H1 (cell line): ENCODE data around the gene TMEM243. TPM values are rescaled to one million over a fixed set of nuclear protein-coding genes. Genes with fewer than 3 reads are reported as not detected.

Experiments
- CTCF ChIA-PET: fragments of 300-600 bp; sonication (Branson Sonifier 250); formaldehyde crosslinking; loops from one replicate; lab custom pipeline; 2021; ENCODE audit not compliant: partially characterized antibody; lab: Charles Lee
- POLR2A ChIA-PET: fragments of 300-600 bp; sonication (Branson Sonifier 250); formaldehyde crosslinking; loops from one replicate; lab custom pipeline; 2021; ENCODE audit warnings: inconsistent platforms; ENCODE audit not compliant: partially characterized antibody; lab: Charles Lee
- DNase-seq, 2 experiments: peaks; one replicate each; pipeline versions ENCODE4 v3.0.0 to v3.0.0-alpha.2; 2010 to 2022; ENCODE audit warnings: low spot score in 2 of 2, low read depth in 1 of 2, mixed read lengths in 1 of 2
- FAIRE-seq: peaks from 2 replicates; lab custom pipeline; 2011; peaks lifted over from hg19 to GRCh38; lab: Jason Lieb, UNC
- H2AFZ ChIP-seq: 2 replicates; pipeline ENCODE4 v1.8.1; 2012; ENCODE audit warnings: low read length, inconsistent platforms
- H2AK5ac ChIP-seq: 2 replicates; pipeline ENCODE4 v1.6.1; 2013; ENCODE audit warnings: low read depth, low read length
- H2BK120ac ChIP-seq: replicated peaks from 2 replicates; pipeline ENCODE3; 2013; ENCODE audit warnings: low read depth, low read length, inconsistent platforms
- H2BK12ac ChIP-seq: 2 replicates; pipeline ENCODE4 v1.6.1; 2013; ENCODE audit warnings: low read depth, low read length
- H2BK15ac ChIP-seq: 2 replicates; pipeline ENCODE4 v1.6.1; 2013; ENCODE audit warnings: low read length
- H2BK20ac ChIP-seq: 2 replicates; pipeline ENCODE4 v1.6.1; 2013; ENCODE audit warnings: low read length
- H2BK5ac ChIP-seq: 2 replicates; pipeline ENCODE4 v1.6.1; 2013; ENCODE audit warnings: low read depth, low read length
- H3K14ac ChIP-seq: 2 replicates; pipeline ENCODE4 v1.6.1; 2013; ENCODE audit warnings: inconsistent platforms; ENCODE audit not compliant: insufficient read length
- H3K18ac ChIP-seq: 2 replicates; pipeline ENCODE4 v1.6.1; 2013; ENCODE audit warnings: low read length; ENCODE audit errors: extremely low read depth
- H3K23ac ChIP-seq: 2 replicates; pipeline ENCODE4 v1.6.1; 2013; ENCODE audit warnings: inconsistent platforms; ENCODE audit not compliant: insufficient read length
- H3K23me2 ChIP-seq: 2 replicates; pipeline ENCODE4 v1.6.1; 2013; ENCODE audit warnings: low read depth, low read length
- H3K27ac ChIP-seq: 2 replicates; pipeline ENCODE4 v1.6.1; 2011; ENCODE audit warnings: low read depth, low read length, inconsistent platforms
- H3K27me3 ChIP-seq, 4 experiments: replicated peaks in 1 of 4; 1 replicate in 1 of 4; 2 replicates in 3 of 4; pipeline versions ENCODE4 v1.6.1 to v1.8.1; 2011 to 2013; ENCODE audit warnings: low read length in 3 of 4, mild to moderate bottlenecking in 3 of 4, inconsistent platforms in 2 of 4, mixed read lengths in 2 of 4, moderate library complexity in 1 of 4; ENCODE audit not compliant: control insufficient read depth in 3 of 4, insufficient read depth in 3 of 4; ENCODE audit errors: extremely low read depth in 1 of 4
- H3K36me3 ChIP-seq, 4 experiments: 2 replicates each; pipeline versions ENCODE4 v1.6.1 to v1.8.1; 2011 to 2013; ENCODE audit warnings: mild to moderate bottlenecking in 4 of 4, low read length in 3 of 4, moderate library complexity in 2 of 4, control low read depth in 1 of 4, inconsistent platforms in 1 of 4; ENCODE audit not compliant: insufficient read depth in 4 of 4, control insufficient read depth in 2 of 4
- H3K4ac ChIP-seq: replicated peaks from 2 replicates; pipeline ENCODE3; 2013; ENCODE audit warnings: low read length, low read depth, mixed read lengths, inconsistent platforms; ENCODE audit not compliant: insufficient read length
- H3K4me1 ChIP-seq, 4 experiments: replicated peaks in 1 of 4; 1 replicate in 1 of 4; 2 replicates in 3 of 4; pipeline versions ENCODE4 v1.6.1 to v1.8.1; 2011 to 2013; ENCODE audit warnings: low read length in 3 of 4, inconsistent platforms in 2 of 4, mixed read lengths in 1 of 4; ENCODE audit not compliant: insufficient read depth in 4 of 4, control insufficient read depth in 3 of 4
- H3K4me2 ChIP-seq, 2 experiments: 2 replicates each; pipeline versions ENCODE4 v1.6.1 to v1.8.1; 2011 to 2013; ENCODE audit warnings: low read depth in 2 of 2, low read length in 2 of 2, control low read depth in 1 of 2, inconsistent platforms in 1 of 2, mild to moderate bottlenecking in 1 of 2; ENCODE audit not compliant: insufficient read depth in 1 of 2
- H3K4me3 ChIP-seq, 4 experiments: fragments of 200-600, 300-600 bp in 1 of 4; sonication (generic), shearing (Covaris generic), sonication (Bioruptor Twin) in 1 of 4; 2 replicates each; pipeline versions ENCODE4 v1.5.1 to v1.8.1; 2011 to 2016; ENCODE audit warnings: low read length in 4 of 4, low read depth in 3 of 4, control low read depth in 2 of 4, inconsistent platforms in 2 of 4, mild to moderate bottlenecking in 2 of 4, mixed read lengths in 1 of 4, moderate library complexity in 1 of 4; ENCODE audit not compliant: insufficient read depth in 2 of 4; ENCODE audit errors: extremely low read depth in 1 of 4
- H3K56ac ChIP-seq: replicated peaks from 2 replicates; pipeline ENCODE3; 2013; ENCODE audit warnings: low read depth, mild to moderate bottlenecking, mixed read lengths, low read length, inconsistent platforms; ENCODE audit not compliant: insufficient read length
- H3K79me1 ChIP-seq: 2 replicates; pipeline ENCODE4 v1.6.1; 2013; ENCODE audit warnings: low read depth, low read length, control low read depth
- H3K79me2 ChIP-seq, 2 experiments: 2 replicates each; pipeline versions ENCODE4 v1.6.1 to v1.8.1; 2012 to 2013; ENCODE audit warnings: low read length in 2 of 2, mild to moderate bottlenecking in 2 of 2, inconsistent platforms in 1 of 2; ENCODE audit not compliant: insufficient read depth in 2 of 2, control insufficient read depth in 1 of 2
- H3K9ac ChIP-seq, 4 experiments: replicated peaks in 1 of 4; 1 replicate in 1 of 4; 2 replicates in 3 of 4; pipeline versions ENCODE4 v1.6.1 to v1.8.1; 2011 to 2013; ENCODE audit warnings: low read depth in 3 of 4, low read length in 3 of 4, control low read depth in 2 of 4, mild to moderate bottlenecking in 2 of 4, moderate library complexity in 2 of 4, inconsistent platforms in 1 of 4; ENCODE audit errors: extremely low read depth in 1 of 4
- H3K9me3 ChIP-seq, 2 experiments: 2 replicates each; pipeline versions ENCODE4 v1.6.1 to v1.8.1; 2012 to 2013; ENCODE audit warnings: mild to moderate bottlenecking in 2 of 2, moderate library complexity in 2 of 2, control low read depth in 1 of 2, inconsistent platforms in 1 of 2, low read depth in 1 of 2, low read length in 1 of 2, mixed read lengths in 1 of 2; ENCODE audit not compliant: insufficient read depth in 2 of 2
- H4K20me1 ChIP-seq, 2 experiments: replicated peaks in 1 of 2; 2 replicates each; pipeline versions ENCODE3 to v1.8.1; 2011 to 2013; ENCODE audit warnings: inconsistent platforms in 2 of 2, low read length in 2 of 2, mild to moderate bottlenecking in 1 of 2; ENCODE audit not compliant: insufficient read depth in 2 of 2, control insufficient read depth in 1 of 2
- H4K5ac ChIP-seq: 2 replicates; pipeline ENCODE4 v1.6.1; 2013; ENCODE audit warnings: low read length, low read depth, mixed read lengths, inconsistent platforms; ENCODE audit not compliant: insufficient read length
- H4K8ac ChIP-seq: 2 replicates; pipeline ENCODE4 v1.8.0; 2013; ENCODE audit warnings: mild to moderate bottlenecking, moderate library complexity, low read length, inconsistent platforms; ENCODE audit not compliant: insufficient read depth; ENCODE audit errors: extremely low read depth
- H4K91ac ChIP-seq: replicated peaks from 2 replicates; pipeline ENCODE3; 2013; ENCODE audit warnings: low read length, mixed read lengths, inconsistent platforms; ENCODE audit not compliant: insufficient read length
- ATF3 ChIP-seq: IDR thresholded peaks from 2 replicates; pipeline ENCODE4 v1.6.1; 2011; ENCODE audit warnings: low read depth, mild to moderate bottlenecking, low read length; ENCODE audit not compliant: insufficient read depth
- CTBP2 ChIP-seq: IDR thresholded peaks from 2 replicates; pipeline ENCODE4 v1.7.0; 2011; ENCODE audit warnings: borderline replicate concordance, mild to moderate bottlenecking, moderate library complexity, mixed read lengths, low read length; ENCODE audit not compliant: insufficient read depth, insufficient read length
- KDM4A ChIP-seq: IDR thresholded peaks from one replicate; pipeline ENCODE4 v1.7.1; 2012; ENCODE audit warnings: low read depth, mild to moderate bottlenecking, moderate library complexity, low read length, inconsistent platforms; ENCODE audit not compliant: severe bottlenecking
- NANOG ChIP-seq: IDR thresholded peaks from 2 replicates; pipeline ENCODE4 v1.6.1; 2011; ENCODE audit warnings: low read length, low read depth, mild to moderate bottlenecking, inconsistent platforms; ENCODE audit not compliant: insufficient read depth, poor library complexity, severe bottlenecking
- PHF8 ChIP-seq: fragments of 200-600 bp; sonication (generic); conservative IDR thresholded peaks from 2 replicates; pipeline ENCODE4 v1.7.1; 2012; ENCODE audit warnings: low read depth, mild to moderate bottlenecking, inconsistent platforms, low read length, moderate library complexity
- RFX5 ChIP-seq: IDR thresholded peaks from 2 replicates; pipeline ENCODE4 v1.6.1; 2011; ENCODE audit warnings: low read depth, low read length, improper control_type of control experiment, borderline replicate concordance
- SP4 ChIP-seq: IDR thresholded peaks from 2 replicates; pipeline ENCODE4 v1.6.1; 2012; ENCODE audit warnings: low read length, inconsistent platforms
- SUZ12 ChIP-seq: fragments of 200-600 bp; sonication (generic); IDR thresholded peaks from 2 replicates; pipeline ENCODE4 v1.6.1; 2012; ENCODE audit warnings: mild to moderate bottlenecking, inconsistent platforms, low read length, moderate library complexity, mixed read lengths
- TAF1 ChIP-seq: IDR thresholded peaks from 2 replicates; pipeline ENCODE4 v1.6.1; 2011; ENCODE audit warnings: mild to moderate bottlenecking, low read depth, low read length
- USF2 ChIP-seq: IDR thresholded peaks from 2 replicates; pipeline ENCODE4 v1.6.1; 2011; ENCODE audit warnings: low read length, improper control_type of control experiment
- ZNF274 ChIP-seq: IDR thresholded peaks from 2 replicates; pipeline ENCODE4 v1.7.0; 2012; ENCODE audit warnings: low read length, borderline replicate concordance; ENCODE audit errors: extremely low read depth
- WGBS, 2 experiments: shearing (Covaris generic) in 1 of 2; methylation state at CpG; one replicate each; pipeline versions ENCODE4 v1.1.6 to v1.1.7; 2013 to 2015; ENCODE audit warnings: low lambda C conversion rate in 2 of 2, mixed read lengths in 2 of 2, inconsistent platforms in 1 of 2, low coverage in 1 of 2, missing lambda C conversion rate in 1 of 2; ENCODE audit not compliant: insufficient replicate concordance in 2 of 2, insufficient coverage in 1 of 2, insufficient read length in 1 of 2; ENCODE audit errors: extremely low coverage in 1 of 2, missing lambda C conversion rate in 1 of 2; 5-methylcytosine and 5-hydroxymethylcytosine counted together
- polyA plus RNA-seq, 7 experiments: library from polyadenylated mRNA; depleted of rRNA in 3 of 7; stranded (reverse) in 5 of 7; unstranded in 2 of 7; fragments of >200 nt in 5 of 7; fragments of 200-250 nt in 2 of 7; gene quantifications; 1 replicate in 5 of 7; 2 replicates in 1 of 7; 4 replicates in 1 of 7; pipeline versions ENCODE4 v1.2.1 to v1.2.3, GENCODE V29; 2011 to 2013; ENCODE audit warnings: missing spikeins in 2 of 7, mixed read lengths in 2 of 7
- total RNA-seq: library from RNA; stranded (reverse); fragmentation: NEBNext Ultra II Directional; extraction: Animal tissue kit (Norgen Biotek cat#: 25700); gene quantifications from 2 replicates; pipeline ENCODE4 v1.2.1, GENCODE V29; 2021

TMEM243 gene
- total and polyA plus RNA-seq, 2 of the 8 experiments (the other 6 are each of a cell fraction or from before 2014, with no cell fraction given), result 23.7 to 27.6 TPM

GRCh38 chr7:87204933-87205332 is 14.6 kb downstream of the TMEM243 start:
- H2BK20ac ChIP-seq, result no peak overlapping the region
- H3K23me2 ChIP-seq, result no peaks in the 10 kb centered on the region; the same call in 1 of the 2 replicates
- no peaks in the 10 kb centered on the region for H3K27me3 ChIP-seq
- H2AFZ ChIP-seq, result no peak overlapping the region
- 66% methylated on average over 3 of the region's 3 CpGs; no CpG with 5 or more reads in 1 of the 2 experiments for whole genome bisulfite sequencing, 2 experiments
- H3K79me1 ChIP-seq, result peaks cover 3% of the 10 kb centered on the region; the same call in 1 of the 2 replicates
- H3K18ac ChIP-seq, result no peak overlapping the region
- no peak for FAIRE-seq
- H2BK120ac ChIP-seq, result no peak overlapping the region
- H2AK5ac ChIP-seq, result no peak overlapping the region
- H3K23ac ChIP-seq, result no peak overlapping the region
- peaks cover 0 to 27% (median 11%) of the 10 kb centered on the region in 4 experiments; a peak in 5 of 8 replicates for H3K36me3 ChIP-seq
- no peak overlapping the region for H2BK5ac ChIP-seq
- ChIA-PET CTCF (interaction anchor here (1.1 kb wide), 1 partner anchor 17 kb away, joined by 3 read pairs; no protein-coding TSS in a partner anchor), POLR2A (interaction anchor here (0.8 to 1.7 kb wide), 3 partner anchors 8 to 14 kb away, joined by 3 to 5 read pairs (median 3); partner anchors contain the start of gene TMEM243)
- no peak overlapping the region for H4K8ac ChIP-seq
- H4K20me1 ChIP-seq, result peaks cover 0 to 2% of the 10 kb centered on the region in 2 experiments
- H3K56ac ChIP-seq, result no peak overlapping the region
- DNase-seq, result no peak
- H3K4me1 ChIP-seq, result 0 out of 7 replicates have a peak, but pooled peaks cover 0 to 2% (median 0%) of the 10 kb centered on the region in 4 experiments
- no peak overlapping the region for H2BK15ac ChIP-seq
- H3K4me2 ChIP-seq, result no peak overlapping the region
- H3K4me3 ChIP-seq, result no peak overlapping the region
- no peak overlapping the region for H2BK12ac ChIP-seq
- H3K4ac ChIP-seq, result no peak overlapping the region
- H3K9me3 ChIP-seq, result peaks cover 26 to 31% of the 10 kb centered on the region in 2 experiments
- H3K27ac ChIP-seq, result no peak overlapping the region
- peaks cover 3 to 44% of the 10 kb centered on the region in 2 experiments; a peak in 2 of 4 replicates for H3K79me2 ChIP-seq
- no peak overlapping the region for H4K91ac ChIP-seq
- H3K14ac ChIP-seq, result no peak overlapping the region
- H3K9ac ChIP-seq, result no peak overlapping the region
- H4K5ac ChIP-seq, result no peak overlapping the region
- TF ChIP-seq PHF8, result no peak
- no peak for TF ChIP-seq TAF1
- TF ChIP-seq ZNF274, result no peak
- TF ChIP-seq SP4, result no peak
- no peak for TF ChIP-seq SUZ12
- no peak for TF ChIP-seq KDM4A
- TF ChIP-seq NANOG, result no peak
- no peak for TF ChIP-seq USF2
- no peak for TF ChIP-seq CTBP2
- TF ChIP-seq RFX5, result no peak
- TF ChIP-seq ATF3, result no peak
